Cardiac muscle cell (in vitro differentiated cells and primary cell): ENCODE data around the gene R3HDM2. TPM values are rescaled to one million over a fixed set of nuclear protein-coding genes. Genes with fewer than 3 reads are reported as not detected.

Source experiments
- DNase-seq, 2 donors: peaks; one replicate each; pipeline versions ENCODE4 v3.0.0 to v3.0.0-alpha.2; 2010 to 2017; ENCODE audit warnings: low read depth in 1 of 2, low spot score in 1 of 2
- H3K27ac ChIP-seq: fragments of 200-600 bp; sonication (generic); 2 replicates; pipeline ENCODE4 v1.5.1; 2016
- H3K27me3 ChIP-seq: fragments of 200-600 bp; sonication (generic); 2 replicates; pipeline ENCODE4 v1.6.0; 2016; ENCODE audit warnings: control low read depth
- H3K36me3 ChIP-seq: fragments of 200-600 bp; sonication (generic); 2 replicates; pipeline ENCODE4 v1.5.1; 2016; ENCODE audit warnings: control low read depth
- H3K4me1 ChIP-seq: fragments of 200-600 bp; sonication (generic); 2 replicates; pipeline ENCODE4 v1.8.1; 2017; ENCODE audit warnings: low read depth, mild to moderate bottlenecking, mixed run types
- H3K4me3 ChIP-seq: fragments of 200-600 bp; sonication (generic); 2 replicates; pipeline ENCODE4 v1.5.1; 2016; ENCODE audit warnings: mild to moderate bottlenecking
- H3K9me3 ChIP-seq: fragments of 200-600 bp; sonication (generic); 2 replicates; pipeline ENCODE4 v1.5.1; 2017; ENCODE audit warnings: low read depth, mild to moderate bottlenecking, control low read depth
- polyA plus RNA-seq: library from polyadenylated mRNA; unstranded; fragments of >200 nt; fragmentation: Nextera tagmentation; extraction: Ambion mirVana; gene quantifications from 2 replicates; pipeline ENCODE4 v1.2.1, GENCODE V29; 2016
- total RNA-seq: library from RNA; depleted of rRNA; stranded (reverse); fragments of >200 nt; gene quantifications from 2 replicates; pipeline ENCODE4 v1.2.3, GENCODE V29; 2016
- TF ChIP-seq, protein P1 (sequence below): IDR thresholded peaks from 2 replicates; pipeline ENCODE4 v1.5.1; 2012; ENCODE audit warnings: low read depth, mild to moderate bottlenecking, low read length

R3HDM2 gene
- total and polyA plus RNA-seq, 2 experiments from 2014 or later, result 23.3 to 59.9 TPM

DNA sequence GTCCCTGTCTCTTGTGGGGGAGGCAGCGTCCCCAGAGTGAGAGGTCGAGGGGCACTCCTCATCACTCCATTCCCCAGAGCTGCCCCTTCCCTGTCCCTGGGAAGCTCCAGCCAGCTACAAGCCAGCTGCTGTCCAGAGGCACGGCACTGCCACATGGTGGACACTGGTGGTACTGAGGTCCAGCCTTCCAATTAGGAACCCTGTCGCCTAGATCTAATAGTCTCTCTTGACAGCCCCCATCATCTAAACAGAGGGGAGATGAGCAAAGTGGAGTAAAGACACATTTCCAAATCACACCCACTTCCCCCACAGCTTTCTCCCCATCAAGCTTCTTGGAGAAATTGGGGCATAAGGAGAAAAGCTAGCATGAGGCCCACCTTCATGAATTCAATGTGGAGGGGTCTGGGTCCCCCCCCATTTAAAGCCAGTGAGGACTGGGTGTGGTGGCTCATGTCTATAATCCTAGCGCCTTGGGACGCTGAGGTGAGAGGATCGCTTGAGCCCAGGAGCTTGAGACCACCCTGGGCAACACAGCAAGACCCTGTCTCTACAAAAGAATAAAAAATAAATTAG lies 22.2 kb upstream of the R3HDM2 start:
- no peak overlapping the region for H3K4me3 ChIP-seq
- DNase-seq, result peak; percentile 85 to 88
- H3K27ac ChIP-seq, result peak overlapping the region; percentile 91
- H3K36me3 ChIP-seq, result no peaks in the 10 kb centered on the region
- H3K27me3 ChIP-seq, result no peaks in the 10 kb centered on the region
- TF ChIP-seq, protein P1, sequence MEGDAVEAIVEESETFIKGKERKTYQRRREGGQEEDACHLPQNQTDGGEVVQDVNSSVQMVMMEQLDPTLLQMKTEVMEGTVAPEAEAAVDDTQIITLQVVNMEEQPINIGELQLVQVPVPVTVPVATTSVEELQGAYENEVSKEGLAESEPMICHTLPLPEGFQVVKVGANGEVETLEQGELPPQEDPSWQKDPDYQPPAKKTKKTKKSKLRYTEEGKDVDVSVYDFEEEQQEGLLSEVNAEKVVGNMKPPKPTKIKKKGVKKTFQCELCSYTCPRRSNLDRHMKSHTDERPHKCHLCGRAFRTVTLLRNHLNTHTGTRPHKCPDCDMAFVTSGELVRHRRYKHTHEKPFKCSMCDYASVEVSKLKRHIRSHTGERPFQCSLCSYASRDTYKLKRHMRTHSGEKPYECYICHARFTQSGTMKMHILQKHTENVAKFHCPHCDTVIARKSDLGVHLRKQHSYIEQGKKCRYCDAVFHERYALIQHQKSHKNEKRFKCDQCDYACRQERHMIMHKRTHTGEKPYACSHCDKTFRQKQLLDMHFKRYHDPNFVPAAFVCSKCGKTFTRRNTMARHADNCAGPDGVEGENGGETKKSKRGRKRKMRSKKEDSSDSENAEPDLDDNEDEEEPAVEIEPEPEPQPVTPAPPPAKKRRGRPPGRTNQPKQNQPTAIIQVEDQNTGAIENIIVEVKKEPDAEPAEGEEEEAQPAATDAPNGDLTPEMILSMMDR, result peak; percentile 92
- H3K9me3 ChIP-seq, result no peaks in the 10 kb centered on the region
- H3K4me1 ChIP-seq, result peaks cover 22% of the 10 kb centered on the region

GRCh38 chr12:57452181-57452936 lies 21.5 kb upstream of the R3HDM2 start:
- no peak overlapping the region for H3K4me3 ChIP-seq
- H3K4me1 ChIP-seq, result peaks cover 22% of the 10 kb centered on the region
- no peaks in the 10 kb centered on the region for H3K9me3 ChIP-seq
- TF ChIP-seq, protein P1, result no peak
- DNase-seq, result peak; percentile 86 to 94
- H3K27ac ChIP-seq, result peak overlapping the region; percentile 91
- no peaks in the 10 kb centered on the region for H3K27me3 ChIP-seq
- H3K36me3 ChIP-seq, result no peaks in the 10 kb centered on the region

GRCh38 chr12:57451233-57451778 lies 20.5 kb upstream of the R3HDM2 start:
- TF ChIP-seq, protein P1, result no peak
- no peak overlapping the region for H3K4me3 ChIP-seq
- H3K27ac ChIP-seq, result peak overlapping the region; percentile 91
- no peaks in the 10 kb centered on the region for H3K27me3 ChIP-seq
- no peak for DNase-seq
- H3K36me3 ChIP-seq, result no peaks in the 10 kb centered on the region
- no peaks in the 10 kb centered on the region for H3K9me3 ChIP-seq
- H3K4me1 ChIP-seq, result peaks cover 22% of the 10 kb centered on the region

- H3K9me3 ChIP-seq, result no peaks in the 10 kb centered on the region
- no peak overlapping the region for H3K4me3 ChIP-seq
- no peaks in the 10 kb centered on the region for H3K36me3 ChIP-seq
Observed at GRCh38 chr12:57450057-57450456, 19.2 kb upstream of the R3HDM2 start.

GRCh38 chr12:57449375-57449774 lies 18.5 kb upstream of the R3HDM2 start:
- H3K4me1 ChIP-seq, result peaks cover 13% of the 10 kb centered on the region
- TF ChIP-seq, protein P1, result no peak
- H3K4me3 ChIP-seq, result no peak overlapping the region
- H3K36me3 ChIP-seq, result no peaks in the 10 kb centered on the region
- no peak overlapping the region for H3K27ac ChIP-seq
- H3K27me3 ChIP-seq, result no peaks in the 10 kb centered on the region
- no peak for DNase-seq
- no peaks in the 10 kb centered on the region for H3K9me3 ChIP-seq

More at GRCh38 chr12:57450057-57450456, 19.2 kb upstream of the R3HDM2 start:
- H3K27ac ChIP-seq, result no peak overlapping the region
- no peaks in the 10 kb centered on the region for H3K27me3 ChIP-seq
- TF ChIP-seq, protein P1, result no peak
- H3K4me1 ChIP-seq, result peaks cover 16% of the 10 kb centered on the region
- no peak for DNase-seq
